Measurements from ENCODE around the gene LIN7C. TPM values are rescaled to one million over a fixed set of nuclear protein-coding genes. Genes with fewer than 3 reads are reported as not detected.
"Not testable (repeated sequence)": the region's sequence is repeated elsewhere in the genome, so short reads cannot be mapped to it uniquely, and the experiment has no call there.

Gene LIN7C
- total RNA-seq, 6 experiments from 2014 or later, result 53.7 to 64.4 (median 60.2) TPM

DNA sequence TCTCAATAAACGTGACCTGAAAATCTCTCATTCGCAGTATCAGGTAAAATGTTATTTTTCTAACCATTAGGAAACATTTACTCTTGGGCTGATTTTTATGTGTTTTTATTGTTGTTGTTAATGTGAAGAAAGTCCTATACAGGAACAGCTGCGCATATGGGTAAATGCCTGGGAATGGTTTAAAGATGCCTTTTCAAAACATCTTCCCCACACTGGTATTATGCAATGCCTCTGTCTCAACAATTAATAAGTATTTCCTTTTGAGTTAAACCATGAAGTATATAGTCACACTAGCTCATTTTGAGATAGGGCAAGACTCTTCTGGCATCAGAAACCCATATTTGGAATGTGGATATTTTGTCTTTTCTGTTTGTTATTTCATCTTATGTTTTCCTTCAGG is 13.7 kb upstream of the LIN7C start:
- 0 out of 2 replicates have a peak, but pooled peaks cover 4% of the 10 kb centered on the region for H3K36me3 Mint-ChIP-seq (ENCODE audit: low read depth)
- DNase-seq, result no peak
- H3K9me3 Mint-ChIP-seq, result no peaks in the 10 kb centered on the region

DNA sequence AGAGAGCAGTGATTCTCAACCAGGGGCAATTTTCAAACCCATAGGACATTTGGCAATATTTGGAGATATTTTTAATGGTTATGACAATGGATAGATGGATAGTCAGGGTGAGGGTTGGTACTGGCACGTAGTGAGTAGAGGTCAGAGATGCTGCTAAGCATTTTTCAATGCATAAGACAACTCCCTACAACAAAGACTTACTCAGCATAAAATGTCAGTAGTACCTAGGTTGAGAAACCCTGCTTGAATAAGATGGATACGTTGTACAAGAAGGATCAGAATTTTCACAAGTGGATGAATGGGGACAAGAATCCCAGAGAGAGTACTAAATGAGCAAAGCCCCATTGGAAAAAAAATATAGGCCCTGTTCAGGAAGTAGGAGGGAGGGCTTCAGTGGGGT is 11.9 kb upstream of the LIN7C start:
- no peak overlapping the region for H3K4me3 Mint-ChIP-seq

More for the DNA sequence above, 13.7 kb upstream of the LIN7C start:
- Mint-ChIP-seq H3K4me3 (no peak overlapping the region), H3K27ac (no peak overlapping the region), H3K4me1 (ENCODE audit: low read depth) (peaks cover 8% of the 10 kb centered on the region), H3K27me3 (ENCODE audit: insufficient read depth) (peaks cover 2% of the 10 kb centered on the region; the same call in 1 of the 2 replicates)
- TF ChIP-seq, protein P1, sequence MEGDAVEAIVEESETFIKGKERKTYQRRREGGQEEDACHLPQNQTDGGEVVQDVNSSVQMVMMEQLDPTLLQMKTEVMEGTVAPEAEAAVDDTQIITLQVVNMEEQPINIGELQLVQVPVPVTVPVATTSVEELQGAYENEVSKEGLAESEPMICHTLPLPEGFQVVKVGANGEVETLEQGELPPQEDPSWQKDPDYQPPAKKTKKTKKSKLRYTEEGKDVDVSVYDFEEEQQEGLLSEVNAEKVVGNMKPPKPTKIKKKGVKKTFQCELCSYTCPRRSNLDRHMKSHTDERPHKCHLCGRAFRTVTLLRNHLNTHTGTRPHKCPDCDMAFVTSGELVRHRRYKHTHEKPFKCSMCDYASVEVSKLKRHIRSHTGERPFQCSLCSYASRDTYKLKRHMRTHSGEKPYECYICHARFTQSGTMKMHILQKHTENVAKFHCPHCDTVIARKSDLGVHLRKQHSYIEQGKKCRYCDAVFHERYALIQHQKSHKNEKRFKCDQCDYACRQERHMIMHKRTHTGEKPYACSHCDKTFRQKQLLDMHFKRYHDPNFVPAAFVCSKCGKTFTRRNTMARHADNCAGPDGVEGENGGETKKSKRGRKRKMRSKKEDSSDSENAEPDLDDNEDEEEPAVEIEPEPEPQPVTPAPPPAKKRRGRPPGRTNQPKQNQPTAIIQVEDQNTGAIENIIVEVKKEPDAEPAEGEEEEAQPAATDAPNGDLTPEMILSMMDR (IDR thresholded peaks at IDR 0.05), result no peak

DNA sequence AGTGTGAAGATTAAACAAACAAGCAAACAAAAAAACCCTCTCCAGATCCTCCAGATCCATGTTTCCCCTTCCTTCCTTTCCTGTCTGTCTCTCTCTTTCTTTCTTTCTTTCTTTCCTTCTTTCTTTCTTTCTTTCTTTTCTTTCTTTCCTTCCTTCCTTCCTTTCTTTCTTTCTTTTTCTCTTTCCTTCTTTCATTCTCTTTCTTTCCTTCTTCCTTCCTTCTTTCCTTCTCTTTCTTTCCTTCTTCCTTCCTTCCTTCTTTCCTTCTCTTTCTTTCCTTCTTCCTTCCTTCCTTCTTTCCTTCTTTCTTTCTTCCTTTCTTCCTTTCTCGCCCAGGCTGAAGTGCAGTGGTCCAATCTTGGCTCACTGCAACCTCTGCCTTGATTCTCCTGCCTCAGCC is 10.9 kb upstream of the LIN7C start:
- peaks cover 11% of the 10 kb centered on the region; the same call in 1 of the 2 replicates for H3K36me3 Mint-ChIP-seq (ENCODE audit: low read depth)
- not testable (repeated sequence) for H3K9me3 Mint-ChIP-seq; H3K4me1 Mint-ChIP-seq (ENCODE audit: low read depth)

More for the DNA sequence above, 11.9 kb upstream of the LIN7C start:
- TF ChIP-seq, protein P1 (IDR thresholded peaks at IDR 0.05), result no peak
- H3K9me3 Mint-ChIP-seq, result no peaks in the 10 kb centered on the region; the same call in 1 of the 2 replicates
- H3K4me1 Mint-ChIP-seq (ENCODE audit: low read depth), result peaks cover 9% of the 10 kb centered on the region
- DNase-seq, result no peak
- no peaks in the 10 kb centered on the region; the same call in 1 of the 2 replicates for H3K27me3 Mint-ChIP-seq (ENCODE audit: insufficient read depth)
- H3K27ac Mint-ChIP-seq, result no peak overlapping the region
- peaks cover 11% of the 10 kb centered on the region; the same call in 1 of the 2 replicates for H3K36me3 Mint-ChIP-seq (ENCODE audit: low read depth)

DNA sequence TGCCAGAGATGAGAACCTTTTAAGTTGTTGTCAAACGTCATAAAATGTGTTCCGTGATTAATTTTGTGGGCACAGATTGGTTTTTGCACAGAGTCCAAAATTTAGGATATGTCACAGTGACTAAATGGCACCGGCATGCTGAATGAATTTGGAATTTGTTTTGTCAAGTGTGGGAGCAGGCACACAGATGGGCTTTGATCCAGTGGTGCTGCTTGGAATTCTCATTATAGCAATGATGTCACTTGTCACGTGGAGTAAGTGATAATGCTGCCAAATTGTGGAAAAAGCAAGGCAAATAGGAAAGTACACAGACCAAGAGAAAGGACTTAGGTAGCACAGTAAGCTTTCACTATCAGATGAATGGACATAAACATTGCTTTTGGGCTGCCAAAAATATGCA is 8.0 kb upstream of the LIN7C start:
- peak; percentile 39 for DNase-seq
- no peak overlapping the region for H3K27ac Mint-ChIP-seq
- no peak overlapping the region for H3K4me3 Mint-ChIP-seq
- peaks cover 9% of the 10 kb centered on the region for H3K4me1 Mint-ChIP-seq (ENCODE audit: low read depth)
- no peaks in the 10 kb centered on the region; the same call in 1 of the 2 replicates for H3K27me3 Mint-ChIP-seq (ENCODE audit: insufficient read depth)
- no peaks in the 10 kb centered on the region; the same call in 1 of the 2 replicates for H3K9me3 Mint-ChIP-seq
- TF ChIP-seq, protein P1 (IDR thresholded peaks at IDR 0.05), result no peak
- H3K36me3 Mint-ChIP-seq (ENCODE audit: low read depth), result peaks cover 11% of the 10 kb centered on the region; the same call in 1 of the 2 replicates

More for the DNA sequence above, 10.9 kb upstream of the LIN7C start:
- not testable (repeated sequence) for H3K27me3 Mint-ChIP-seq (ENCODE audit: insufficient read depth); H3K4me3 Mint-ChIP-seq; H3K27ac Mint-ChIP-seq; DNase-seq

GRCh38 chr11:27514076-27514475 is 7.5 kb upstream of the LIN7C start:
- no peak overlapping the region for H3K27ac Mint-ChIP-seq
- H3K9me3 Mint-ChIP-seq, result no peaks in the 10 kb centered on the region; the same call in 1 of the 2 replicates
- H3K4me3 Mint-ChIP-seq, result no peak overlapping the region
- TF ChIP-seq, protein P1 (IDR thresholded peaks at IDR 0.05), result no peak
- H3K4me1 Mint-ChIP-seq (ENCODE audit: low read depth), result peaks cover 9% of the 10 kb centered on the region
- no peak for DNase-seq
- H3K36me3 Mint-ChIP-seq (ENCODE audit: low read depth), result peaks cover 11% of the 10 kb centered on the region; the same call in 1 of the 2 replicates
- no peaks in the 10 kb centered on the region; the same call in 1 of the 2 replicates for H3K27me3 Mint-ChIP-seq (ENCODE audit: insufficient read depth)

GRCh38 chr11:27513389-27513788 is 6.8 kb upstream of the LIN7C start:
- no peak overlapping the region for H3K27ac Mint-ChIP-seq
- TF ChIP-seq, protein P1 (IDR thresholded peaks at IDR 0.05), result no peak
- no peak for DNase-seq
- no peaks in the 10 kb centered on the region for H3K27me3 Mint-ChIP-seq (ENCODE audit: insufficient read depth)
- no peak overlapping the region for H3K4me3 Mint-ChIP-seq
- H3K9me3 Mint-ChIP-seq, result no peaks in the 10 kb centered on the region; the same call in 1 of the 2 replicates
- H3K36me3 Mint-ChIP-seq (ENCODE audit: low read depth), result peaks cover 11% of the 10 kb centered on the region
- peaks cover 15% of the 10 kb centered on the region for H3K4me1 Mint-ChIP-seq (ENCODE audit: low read depth)
